GM18505 (cell line): ENCODE results near the gene CENPP.
"Not testable (repeated sequence)": the region's sequence is repeated elsewhere in the genome, so short reads cannot be mapped to it uniquely, and the experiment has no call there.

Experiments used
- ATAC-seq: cut with Tn5 transposase; IDR thresholded peaks from one replicate; pipeline ENCODE4 v1.9.1; 2021; ENCODE audit not compliant: unreplicated experiment
- POLR2A ChIP-seq: IDR thresholded peaks from 4 replicates; pipeline ENCODE4 v1.6.1; 2011; ENCODE audit warnings: borderline replicate concordance; ENCODE audit not compliant: insufficient read depth, insufficient read length; ENCODE audit errors: extremely low read depth

Gene CENPP

GRCh38 chr9:92612816-92613215 is 287.1 kb downstream of the CENPP start:
- no peak for ATAC-seq
- no peak for TF ChIP-seq POLR2A

- ATAC-seq = no peak
- no peak for TF ChIP-seq POLR2A
These were observed 287.7 kb downstream of the CENPP start for GRCh38 chr9:92613268-92614122.

GRCh38 chr9:92614123-92614510 is 288.4 kb downstream of the CENPP start:
- no peak for TF ChIP-seq POLR2A
- no peak for ATAC-seq

- TF ChIP-seq POLR2A = no peak
- no peak for ATAC-seq
These were observed 289.2 kb downstream of the CENPP start for GRCh38 chr9:92614763-92615461.

- ATAC-seq = no peak
- TF ChIP-seq POLR2A = no peak
These were observed 290.0 kb downstream of the CENPP start for GRCh38 chr9:92615790-92616189.

GRCh38 chr9:92616199-92616641 is 290.5 kb downstream of the CENPP start:
- no peak for ATAC-seq
- TF ChIP-seq POLR2A = no peak

- no peak for ATAC-seq
- TF ChIP-seq POLR2A = no peak
These were observed 290.9 kb downstream of the CENPP start for GRCh38 chr9:92616655-92617111.

GRCh38 chr9:92617195-92617813 is 291.6 kb downstream of the CENPP start:
- no peak for TF ChIP-seq POLR2A
- no peak for ATAC-seq

- TF ChIP-seq POLR2A = no peak
- ATAC-seq = no peak
These were observed 292.3 kb downstream of the CENPP start for GRCh38 chr9:92617951-92618510.

GRCh38 chr9:92618633-92619225 is 293.0 kb downstream of the CENPP start:
- TF ChIP-seq POLR2A = no peak
- no peak for ATAC-seq

- ATAC-seq = no peak
- TF ChIP-seq POLR2A = no peak
These were observed 294.0 kb downstream of the CENPP start for GRCh38 chr9:92619601-92620300.

GRCh38 chr9:92620845-92621244 is 295.1 kb downstream of the CENPP start:
- ATAC-seq = no peak
- no peak for TF ChIP-seq POLR2A

GRCh38 chr9:92623936-92624335 is 298.2 kb downstream of the CENPP start:
- not testable (repeated sequence) for ATAC-seq
